Erythroblast (primary cell): ENCODE results near the gene ZNF423.

ENCODE experiments used
- GATA1 ChIP-seq: IDR thresholded peaks from 2 replicates; pipeline ENCODE4 v1.6.1; 2011; ENCODE audit warnings: low read depth, mild to moderate bottlenecking, control low read depth, low read length, moderate library complexity
- POLR2A ChIP-seq: IDR thresholded peaks from 2 replicates; pipeline ENCODE4 v1.6.1; 2011; ENCODE audit warnings: mild to moderate bottlenecking, low read length

GRCh38 chr16:49697631-49698452, 158.1 kb downstream of the ZNF423 start:
- no peak for TF ChIP-seq POLR2A
- no peak for TF ChIP-seq GATA1
